SU-DHL-6 (cell line): ENCODE results near the gene TRMU.

Source experiments
- H2AFZ ChIP-seq: fragments of 200-600 bp; sonication (generic); 2 replicates; pipeline ENCODE4 v1.6.1; 2014; ENCODE audit warnings: low read depth, mild to moderate bottlenecking, moderate library complexity, mixed read lengths, antibody characterized with exemption, low read length; ENCODE audit not compliant: severe bottlenecking
- H3F3A ChIP-seq: fragments of 200-600 bp; shearing (Covaris generic); 2 replicates; pipeline ENCODE4 v1.6.0; 2016; ENCODE audit warnings: antibody characterized with exemption, mild to moderate bottlenecking; ENCODE audit not compliant: insufficient read depth
- H3K27ac ChIP-seq: fragments of 200-600 bp; sonication (generic); 2 replicates; pipeline ENCODE4 v1.5.1; 2016; ENCODE audit warnings: low read depth, mild to moderate bottlenecking, low read length, moderate library complexity, mixed read lengths
- H3K27me3 ChIP-seq: fragments of 200-600 bp; sonication (generic), shearing (Covaris generic); 2 replicates; pipeline ENCODE4 v1.6.0; 2014; ENCODE audit warnings: mild to moderate bottlenecking, low read length
- H3K36me3 ChIP-seq: fragments of 200-600 bp; sonication (generic); 2 replicates; pipeline ENCODE4 v1.6.1; 2014; ENCODE audit warnings: mild to moderate bottlenecking, low read length, mixed read lengths
- H3K4me2 ChIP-seq: fragments of 300-600, 200-600 bp; shearing (Covaris generic), sonication (generic); 2 replicates; pipeline ENCODE4 v1.6.0; 2014; ENCODE audit warnings: low read length, low read depth, mild to moderate bottlenecking; ENCODE audit not compliant: poor library complexity, severe bottlenecking
- H3K4me3 ChIP-seq: fragments of 200-600 bp; sonication (generic); 2 replicates; pipeline ENCODE4 v1.5.1; 2014; ENCODE audit warnings: antibody characterized with exemption, low read length, mild to moderate bottlenecking, mixed read lengths; ENCODE audit not compliant: insufficient read depth, poor library complexity, severe bottlenecking
- H3K79me2 ChIP-seq: fragments of 200-600 bp; sonication (generic); 2 replicates; pipeline ENCODE4 v1.6.1; 2014; ENCODE audit warnings: mild to moderate bottlenecking, low read length, moderate library complexity; ENCODE audit not compliant: insufficient read depth
- H3K9ac ChIP-seq: fragments of 200-600 bp; sonication (generic); 2 replicates; pipeline ENCODE4 v1.7.0; 2014; ENCODE audit warnings: mild to moderate bottlenecking, low read length
- H3K9me2 ChIP-seq: fragments of 200-600 bp; sonication (generic); replicated peaks from 2 replicates; pipeline ENCODE4 v1.6.1; 2014; ENCODE audit warnings: low read length; ENCODE audit not compliant: insufficient read depth
- H3K9me3 ChIP-seq: fragments of 200-600 bp; sonication (generic); 2 replicates; pipeline ENCODE4 v1.6.1; 2014; ENCODE audit warnings: low read length, mixed read lengths; ENCODE audit not compliant: insufficient read depth
- H4K20me1 ChIP-seq: fragments of 200-600 bp; sonication (generic); 2 replicates; pipeline ENCODE4 v1.6.1; 2014; ENCODE audit warnings: low read depth, mild to moderate bottlenecking, antibody characterized with exemption, low read length, moderate library complexity, mixed read lengths
- EZH2phosphoT487 ChIP-seq: fragments of 200-600 bp; sonication (generic), shearing (Covaris generic); conservative IDR thresholded peaks from 2 replicates; pipeline ENCODE4 v1.6.1; 2018; ENCODE audit warnings: mild to moderate bottlenecking, antibody characterized with exemption, low read length, moderate library complexity, mixed read lengths
- TF ChIP-seq, protein P1 (sequence below): fragments of 200-600 bp; sonication (generic); IDR thresholded peaks from one replicate; pipeline ENCODE4 v1.5.1; 2017; ENCODE audit warnings: antibody characterized with exemption, mild to moderate bottlenecking, low read length, moderate library complexity; ENCODE audit not compliant: insufficient read depth, poor library complexity, severe bottlenecking

TRMU gene

DNA sequence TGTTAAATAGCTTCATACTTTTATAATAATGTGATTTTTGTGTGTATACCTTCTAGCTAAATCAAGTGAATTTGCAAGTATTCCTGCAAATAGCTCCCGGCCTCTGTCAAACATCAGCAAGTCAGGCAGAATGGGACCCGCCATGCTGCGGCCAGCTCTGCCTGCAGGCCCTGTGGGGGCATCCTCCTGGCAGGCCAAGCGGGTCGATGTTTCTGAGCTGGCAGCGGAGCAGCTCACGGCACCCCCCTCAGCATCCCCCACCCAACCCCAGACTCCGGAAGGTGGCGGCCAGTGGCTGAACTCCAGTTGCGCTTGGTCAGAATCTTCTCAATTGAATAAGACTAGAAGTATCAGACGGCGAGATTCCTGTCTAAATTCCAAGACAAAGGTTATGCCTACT, 19.5 kb upstream of the TRMU start:
- no peaks in the 10 kb centered on the region for H3K9me3 ChIP-seq
- TF ChIP-seq, protein P1, sequence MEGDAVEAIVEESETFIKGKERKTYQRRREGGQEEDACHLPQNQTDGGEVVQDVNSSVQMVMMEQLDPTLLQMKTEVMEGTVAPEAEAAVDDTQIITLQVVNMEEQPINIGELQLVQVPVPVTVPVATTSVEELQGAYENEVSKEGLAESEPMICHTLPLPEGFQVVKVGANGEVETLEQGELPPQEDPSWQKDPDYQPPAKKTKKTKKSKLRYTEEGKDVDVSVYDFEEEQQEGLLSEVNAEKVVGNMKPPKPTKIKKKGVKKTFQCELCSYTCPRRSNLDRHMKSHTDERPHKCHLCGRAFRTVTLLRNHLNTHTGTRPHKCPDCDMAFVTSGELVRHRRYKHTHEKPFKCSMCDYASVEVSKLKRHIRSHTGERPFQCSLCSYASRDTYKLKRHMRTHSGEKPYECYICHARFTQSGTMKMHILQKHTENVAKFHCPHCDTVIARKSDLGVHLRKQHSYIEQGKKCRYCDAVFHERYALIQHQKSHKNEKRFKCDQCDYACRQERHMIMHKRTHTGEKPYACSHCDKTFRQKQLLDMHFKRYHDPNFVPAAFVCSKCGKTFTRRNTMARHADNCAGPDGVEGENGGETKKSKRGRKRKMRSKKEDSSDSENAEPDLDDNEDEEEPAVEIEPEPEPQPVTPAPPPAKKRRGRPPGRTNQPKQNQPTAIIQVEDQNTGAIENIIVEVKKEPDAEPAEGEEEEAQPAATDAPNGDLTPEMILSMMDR = no peak
- TF ChIP-seq EZH2phosphoT487 = no peak
- H3K9me2 ChIP-seq = no peaks in the 10 kb centered on the region
- H3K27ac ChIP-seq = no peak overlapping the region
- H3K4me2 ChIP-seq = no peak overlapping the region
- peaks cover 21% of the 10 kb centered on the region; the same call in 1 of the 2 replicates for H3K79me2 ChIP-seq
- H3F3A ChIP-seq = no peaks in the 10 kb centered on the region
- no peak overlapping the region for H3K4me3 ChIP-seq
- H3K36me3 ChIP-seq = peaks cover 17% of the 10 kb centered on the region; the same call in 1 of the 2 replicates
- H3K9ac ChIP-seq = no peak overlapping the region
- H3K27me3 ChIP-seq = no peaks in the 10 kb centered on the region
- H4K20me1 ChIP-seq = peaks cover 5% of the 10 kb centered on the region; the same call in 1 of the 2 replicates
- H2AFZ ChIP-seq = no peak overlapping the region

DNA sequence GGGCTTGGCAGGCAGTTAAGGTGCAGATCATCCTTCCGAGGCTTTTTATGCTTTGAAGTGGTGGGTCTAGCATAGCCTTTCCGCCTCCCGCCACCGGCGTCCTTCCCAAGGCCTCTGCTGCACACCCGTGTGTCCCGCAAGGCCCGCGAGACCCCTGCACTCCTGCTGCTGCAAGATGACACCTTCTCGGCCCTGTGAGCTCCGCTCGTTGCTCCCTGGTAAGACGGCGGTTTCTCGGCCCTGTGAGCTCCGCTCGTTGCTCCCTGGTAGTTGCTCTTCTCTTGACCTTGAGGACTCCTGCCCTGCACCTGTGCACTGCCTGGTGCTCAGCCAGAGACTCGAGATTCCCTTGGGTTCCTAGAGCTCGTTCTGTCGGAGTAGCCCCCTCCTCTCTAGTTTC, 17.9 kb upstream of the TRMU start:
- Histone ChIP-seq H3K36me3 (peaks cover 17% of the 10 kb centered on the region; the same call in 1 of the 2 replicates), H3K4me3 (no peak overlapping the region), H3K27ac (no peak overlapping the region), H3K4me2 (no peak overlapping the region), H3K9me2 (no peaks in the 10 kb centered on the region), H3K79me2 (peaks cover 24% of the 10 kb centered on the region; the same call in 1 of the 2 replicates), H3F3A (no peaks in the 10 kb centered on the region), H2AFZ (no peak overlapping the region), H4K20me1 (peaks cover 5% of the 10 kb centered on the region; the same call in 1 of the 2 replicates), H3K9me3 (no peaks in the 10 kb centered on the region), H3K9ac (no peak overlapping the region), H3K27me3 (no peaks in the 10 kb centered on the region)
- no peak for TF ChIP-seq EZH2phosphoT487

DNA sequence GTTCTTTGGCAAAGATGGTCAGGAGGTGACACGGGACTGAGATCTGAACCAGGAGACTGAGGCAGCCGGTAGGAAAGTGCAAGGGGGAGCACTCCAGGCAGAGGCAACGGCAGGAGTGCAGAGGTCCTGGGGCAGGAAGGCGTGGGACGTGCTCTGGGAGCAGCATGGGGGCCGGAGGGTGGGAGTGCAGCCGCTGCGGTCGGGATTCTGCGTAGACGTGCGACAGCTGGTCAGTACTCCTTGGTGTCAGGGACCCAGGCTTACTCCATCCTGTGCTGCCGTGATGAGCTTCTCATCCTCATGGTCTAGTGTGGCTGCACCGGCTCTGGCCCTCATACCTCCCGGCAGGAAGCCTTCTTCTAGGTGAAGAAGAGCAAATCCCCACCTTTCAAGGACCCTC, 16.9 kb upstream of the TRMU start:
- no peaks in the 10 kb centered on the region for H3K9me3 ChIP-seq
- H2AFZ ChIP-seq = no peak overlapping the region
- no peak for TF ChIP-seq EZH2phosphoT487
- TF ChIP-seq, protein P1 = no peak
- H3K79me2 ChIP-seq = peaks cover 26% of the 10 kb centered on the region; the same call in 1 of the 2 replicates
- peaks cover 17% of the 10 kb centered on the region; the same call in 1 of the 2 replicates for H3K36me3 ChIP-seq
- no peak overlapping the region for H3K9ac ChIP-seq
- no peak overlapping the region for H3K4me3 ChIP-seq
- no peaks in the 10 kb centered on the region for H3K9me2 ChIP-seq
- no peak overlapping the region for H3K27ac ChIP-seq
- no peak overlapping the region for H3K4me2 ChIP-seq
- peaks cover 5% of the 10 kb centered on the region; the same call in 1 of the 2 replicates for H4K20me1 ChIP-seq
- no peaks in the 10 kb centered on the region for H3F3A ChIP-seq
- H3K27me3 ChIP-seq = no peaks in the 10 kb centered on the region

DNA sequence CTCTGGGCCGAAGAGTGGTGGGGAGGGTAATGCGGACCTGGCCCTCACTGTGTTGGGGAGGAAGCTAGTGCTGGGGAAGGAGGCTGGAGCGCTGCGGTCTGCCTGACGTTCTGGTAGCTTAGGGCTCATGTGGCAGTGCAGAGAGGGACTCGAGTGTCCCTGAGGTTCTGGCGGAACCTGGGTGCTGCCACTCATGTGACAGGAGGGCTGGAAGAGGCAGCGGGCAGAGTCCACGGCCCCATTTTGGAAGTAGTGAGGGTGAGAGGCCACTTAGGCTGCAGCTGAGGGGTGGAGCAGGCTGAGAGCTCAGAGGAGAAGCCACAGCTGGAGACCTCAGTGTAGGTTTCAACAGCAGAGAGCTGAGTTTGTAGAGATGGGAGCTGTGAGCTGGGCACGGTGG, 16.2 kb upstream of the TRMU start:
- H3K36me3 ChIP-seq = peaks cover 17% of the 10 kb centered on the region; the same call in 1 of the 2 replicates
- H3K9ac ChIP-seq = no peak overlapping the region
- no peak overlapping the region for H3K4me2 ChIP-seq
- H3K27me3 ChIP-seq = no peaks in the 10 kb centered on the region
- H3K79me2 ChIP-seq = peaks cover 26% of the 10 kb centered on the region; the same call in 1 of the 2 replicates
- TF ChIP-seq, protein P1 = no peak
- TF ChIP-seq EZH2phosphoT487 = no peak
- H3K9me3 ChIP-seq = no peaks in the 10 kb centered on the region
- H3K27ac ChIP-seq = no peak overlapping the region
- H3K4me3 ChIP-seq = no peak overlapping the region
- no peaks in the 10 kb centered on the region for H3F3A ChIP-seq
- no peak overlapping the region for H2AFZ ChIP-seq
- H3K9me2 ChIP-seq = no peaks in the 10 kb centered on the region
- peaks cover 5% of the 10 kb centered on the region; the same call in 1 of the 2 replicates for H4K20me1 ChIP-seq
